GM18507 (cell line): ENCODE results near the gene KRTAP4-12.
"Not testable (repeated sequence)": the region's sequence is repeated elsewhere in the genome, so short reads cannot be mapped to it uniquely, and the experiment has no call there.

Experiments used
- DNase-seq: peaks from one replicate; pipeline ENCODE4 v3.0.0; 2011; ENCODE audit warnings: low read depth; ENCODE audit not compliant: insufficient read length; ENCODE audit errors: extremely low spot score
- FAIRE-seq: peaks from 2 replicates; lab custom pipeline; 2011; peaks lifted over from hg19 to GRCh38; lab: Jason Lieb, UNC

The KRTAP4-12 gene

DNA sequence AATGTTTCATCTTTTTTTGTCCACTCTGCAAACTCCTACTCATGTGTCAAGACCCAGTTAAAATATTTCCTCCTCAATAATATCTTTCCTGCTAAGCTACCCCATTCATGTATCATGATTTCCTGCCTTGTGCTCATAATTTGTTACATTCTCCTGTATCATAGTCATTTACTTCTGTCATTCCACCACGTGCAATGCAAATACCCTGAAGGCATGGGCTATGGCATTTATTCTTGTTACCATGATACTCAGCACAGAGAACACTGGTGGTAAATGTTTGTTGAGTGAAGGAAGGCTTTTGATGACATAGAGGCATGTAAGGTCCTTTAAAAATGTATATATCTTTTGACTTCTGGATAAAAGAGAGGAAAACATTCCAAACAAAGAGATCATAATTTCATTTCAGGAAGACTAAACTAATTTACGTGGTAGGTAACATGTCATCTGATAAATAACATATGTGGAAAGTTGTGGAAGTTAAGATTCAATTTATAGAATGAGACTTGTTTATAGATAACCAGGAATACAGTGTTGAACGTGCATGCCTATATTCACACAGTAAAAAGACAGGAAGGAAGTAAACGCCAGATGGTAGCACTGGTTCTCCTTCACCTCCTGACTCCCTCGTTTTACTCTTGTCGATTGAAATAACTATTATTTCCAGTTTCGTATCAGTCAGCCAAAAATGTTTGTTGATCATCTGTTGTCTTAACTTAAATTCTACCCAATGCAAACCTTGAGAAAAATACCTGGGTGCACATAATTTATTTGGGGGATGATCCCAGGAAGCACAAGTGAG, 24.1 kb downstream of the KRTAP4-12 start:
- not testable (repeated sequence) for DNase-seq, FAIRE-seq

DNA sequence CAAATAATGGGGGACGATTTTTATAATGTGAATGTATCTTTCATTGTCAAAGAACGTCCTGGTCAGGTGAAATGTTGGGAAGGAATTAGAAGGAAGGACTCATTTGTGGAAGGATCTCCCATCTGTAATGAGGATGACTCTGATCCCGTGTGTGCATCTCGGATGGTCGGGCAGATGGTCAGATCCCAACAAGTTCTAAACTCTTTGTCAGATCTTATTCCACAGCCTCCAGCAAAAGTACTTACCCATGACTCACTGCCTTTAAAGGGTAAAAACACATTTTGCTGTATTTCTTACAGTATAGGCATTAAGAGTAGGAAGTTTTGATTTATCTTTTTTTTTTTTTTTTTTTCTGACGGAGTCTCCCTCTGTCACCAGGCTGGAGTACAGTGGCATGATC, 25.5 kb downstream of the KRTAP4-12 start:
- DNase-seq (no peak), FAIRE-seq (no peak)

DNA sequence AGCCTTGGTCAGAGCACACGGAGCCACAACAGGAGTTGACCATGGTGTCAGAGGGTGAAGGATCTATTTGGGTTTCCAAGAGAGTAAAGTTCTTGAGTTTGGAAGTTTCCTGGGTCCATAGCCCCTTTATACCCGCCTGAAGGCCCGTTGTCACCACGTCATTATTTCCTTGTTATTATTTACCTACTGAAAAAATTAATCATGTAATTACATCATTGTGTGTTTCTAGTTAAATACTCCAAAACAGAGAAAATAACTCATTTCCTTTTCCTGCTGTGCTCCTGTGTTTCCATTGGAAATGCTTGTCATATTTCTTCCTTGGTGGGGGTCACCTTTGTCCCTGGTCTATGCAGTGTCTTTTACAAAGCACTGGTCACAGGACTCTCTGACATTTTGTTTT, 25.9 kb downstream of the KRTAP4-12 start, which contains the start of gene KRTAP4-8:
KRTAP4-8 (minus strand) TSS at position 101 of the 400 bp plus-strand sequence; CDS start at position 43, 58 bp downstream.
- DNase-seq, result no peak
- FAIRE-seq, result no peak

DNA sequence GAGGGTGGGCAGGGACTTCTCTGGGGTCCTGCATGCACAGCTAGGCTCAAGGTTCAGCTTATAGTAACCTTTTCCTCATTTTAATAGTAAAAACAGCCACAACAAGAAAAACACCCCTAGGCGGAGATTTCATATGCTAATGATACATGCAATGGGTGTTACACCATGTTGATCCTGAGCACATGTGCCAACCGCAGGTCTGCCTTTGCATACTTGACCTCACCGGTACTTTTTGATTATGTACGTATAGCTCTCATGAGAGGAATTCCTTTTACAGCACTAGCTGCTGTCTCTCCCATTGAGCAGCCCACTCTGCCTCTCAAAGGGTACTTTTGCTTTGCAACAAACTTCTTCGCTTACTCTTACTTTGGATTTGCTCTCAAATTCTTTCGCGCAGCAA, 27.9 kb downstream of the KRTAP4-12 start:
- FAIRE-seq, result no peak
- no peak for DNase-seq

DNA sequence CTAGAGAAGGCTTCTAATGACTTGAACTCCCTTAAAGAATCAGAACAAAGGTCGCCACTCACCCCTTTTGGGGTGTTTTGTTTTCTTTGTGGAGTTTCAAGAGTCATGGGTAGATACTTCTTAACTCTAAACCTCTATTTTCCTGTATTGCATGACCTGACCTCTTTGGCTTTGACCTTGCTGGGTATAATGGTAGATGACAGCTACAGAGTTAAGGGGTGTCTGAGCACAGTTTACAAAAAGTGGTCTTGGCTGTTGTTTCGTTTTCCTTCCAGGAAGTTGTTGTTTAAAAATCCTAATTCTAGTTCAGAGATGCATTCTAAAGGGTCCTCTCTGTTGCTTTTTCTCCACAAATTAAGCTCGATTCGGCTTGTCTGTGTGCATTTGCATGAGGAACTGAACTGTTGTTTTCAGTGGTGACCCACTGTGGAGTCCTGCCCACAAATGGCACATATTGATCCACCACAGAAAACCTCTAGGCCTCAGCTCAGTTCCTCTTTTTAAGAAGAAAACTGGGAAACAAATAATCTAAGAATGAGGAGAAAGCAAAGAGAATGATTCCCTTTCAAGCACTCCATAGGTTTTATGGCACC, 35.1 kb downstream of the KRTAP4-12 start:
- not testable (repeated sequence) for DNase-seq
- peak; percentile 38 for FAIRE-seq

DNA sequence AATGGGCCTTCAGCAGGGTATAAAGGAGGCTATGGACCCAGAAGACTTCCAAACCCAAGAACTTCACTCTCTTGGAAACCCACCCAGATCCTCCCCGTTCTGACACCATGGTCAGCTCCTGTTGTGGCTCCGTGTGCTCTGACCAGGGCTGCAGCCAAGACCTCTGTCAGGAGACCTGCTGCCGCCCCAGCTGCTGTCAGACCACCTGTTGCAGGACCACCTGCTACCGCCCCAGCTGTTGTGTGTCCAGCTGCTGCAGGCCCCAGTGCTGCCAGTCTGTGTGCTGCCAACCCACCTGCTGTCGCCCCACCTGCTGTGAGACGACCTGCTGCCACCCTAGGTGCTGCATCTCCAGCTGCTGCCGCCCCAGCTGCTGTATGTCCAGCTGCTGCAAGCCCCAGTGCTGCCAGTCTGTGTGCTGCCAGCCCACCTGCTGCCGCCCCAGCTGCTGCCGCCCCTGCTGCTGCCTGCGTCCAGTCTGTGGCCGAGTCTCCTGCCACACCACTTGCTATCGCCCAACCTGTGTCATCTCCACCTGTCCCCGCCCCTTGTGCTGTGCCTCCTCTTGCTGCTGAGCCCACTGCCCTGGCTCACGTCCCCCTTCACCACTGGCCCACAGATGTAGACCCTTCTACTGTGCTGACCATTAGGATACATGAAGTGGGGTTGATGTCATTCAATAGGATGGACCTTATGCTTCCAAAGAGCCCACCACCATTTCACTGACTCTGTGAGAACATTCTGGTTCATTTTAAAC, 39.7 kb downstream of the KRTAP4-12 start, which contains the start of gene KRTAP4-7:
KRTAP4-7 (plus strand) TSS at position 51 of the 757 bp plus-strand sequence; CDS start at position 108, 57 bp downstream.
- not testable (repeated sequence) for FAIRE-seq, DNase-seq

DNA sequence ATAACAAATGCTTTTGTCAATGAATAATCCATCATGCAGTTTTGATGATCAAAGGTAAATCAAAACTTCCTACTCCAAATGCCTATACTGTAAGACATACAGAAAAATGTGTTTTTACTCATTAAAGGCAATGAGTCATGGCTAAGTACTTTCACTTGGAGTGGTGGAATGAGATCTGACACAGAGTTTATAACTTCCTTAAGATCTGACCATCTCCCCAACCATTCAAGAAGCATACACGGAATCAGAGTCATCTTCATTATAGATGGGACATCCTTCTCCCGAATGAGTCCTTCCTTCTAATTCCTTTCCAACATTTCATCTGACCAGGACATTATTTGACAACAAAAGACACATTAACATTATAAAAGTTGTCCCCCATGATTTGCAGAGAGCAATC, 40.6 kb downstream of the KRTAP4-12 start:
- FAIRE-seq, DNase-seq: not testable (repeated sequence)

DNA sequence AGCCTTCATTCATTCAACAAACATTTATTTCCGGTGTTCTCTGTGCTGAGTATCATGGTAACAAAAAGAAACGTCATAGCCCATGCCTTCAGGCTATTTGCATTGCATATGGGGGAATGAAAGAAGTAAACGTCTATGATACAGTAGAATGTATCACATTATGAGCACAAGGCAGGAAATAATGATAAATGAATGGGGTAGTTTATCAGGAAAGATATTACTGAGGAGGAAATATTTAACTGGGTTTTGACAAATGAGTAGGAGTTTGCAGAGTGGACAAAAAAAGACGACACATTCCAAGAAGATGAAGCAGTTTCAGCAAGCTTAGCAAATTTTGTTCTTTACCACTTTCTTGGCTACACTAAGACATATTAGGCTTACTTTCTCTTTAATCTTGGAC, 41.4 kb downstream of the KRTAP4-12 start:
- DNase-seq (no peak), FAIRE-seq (no peak)

DNA sequence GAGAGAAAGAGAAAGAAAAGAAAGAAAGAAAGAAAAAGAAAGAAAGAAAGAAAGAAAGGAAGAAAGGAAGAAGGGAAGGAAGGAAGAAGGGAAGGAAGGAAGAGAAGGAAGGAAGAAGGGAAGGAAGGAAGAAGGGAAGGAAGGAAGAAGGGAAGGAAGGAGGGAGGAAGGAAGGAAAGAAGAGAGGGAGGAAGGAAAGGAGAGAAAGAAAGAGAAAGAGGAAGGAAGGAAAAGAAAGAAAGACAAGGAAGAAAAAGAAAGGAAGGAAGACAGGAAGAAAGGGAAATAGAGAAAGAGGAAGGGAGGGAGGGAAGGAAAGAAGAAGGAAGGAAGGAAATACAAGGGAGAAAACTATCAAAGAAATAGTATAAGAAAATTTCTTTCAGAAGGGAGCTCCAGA, 47.2 kb downstream of the KRTAP4-12 start:
- no peak for FAIRE-seq
- DNase-seq, result no peak

DNA sequence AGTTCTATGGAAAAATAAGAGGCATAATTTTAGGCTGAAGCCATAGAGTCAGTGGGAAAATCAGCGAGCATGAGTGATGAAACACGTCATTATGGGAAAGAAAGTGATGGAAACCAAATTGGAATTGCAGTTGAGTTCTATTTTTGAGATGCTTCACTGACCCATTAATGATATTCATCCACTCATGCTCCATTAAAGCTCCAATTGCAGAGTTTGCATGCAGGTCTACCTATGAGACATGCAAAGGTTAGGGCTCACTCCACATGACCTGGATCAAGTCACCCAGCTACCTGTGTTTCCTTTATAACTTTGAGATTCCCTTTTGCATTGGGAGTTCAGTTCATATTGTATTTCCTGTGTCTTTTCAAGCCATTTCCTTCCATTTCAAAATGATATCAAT, 50.3 kb downstream of the KRTAP4-12 start:
- no peak for FAIRE-seq
- DNase-seq, result no peak
